SK-N-SH treated with all-trans-retinoic acid at 6 μM for 48 hours (cell line): ENCODE results near the gene SPTSSB.

Experiments
- BACH2 ChIP-seq: fragments of 250-450 bp; sonication (Bioruptor Pico); IDR thresholded peaks from 2 replicates; pipeline ENCODE4 v1.9.0; 2021; ENCODE audit warnings: mild to moderate bottlenecking, borderline replicate concordance
- GLIS3 ChIP-seq: fragments of 250-450 bp; sonication (Bioruptor Pico); IDR thresholded peaks from 2 replicates; pipeline ENCODE4 v1.5.0; 2020; ENCODE audit warnings: mild to moderate bottlenecking, moderate library complexity
- PATZ1 ChIP-seq: fragments of 250-450 bp; sonication (Bioruptor Pico); IDR thresholded peaks from 2 replicates; pipeline ENCODE4 v1.8.0; 2020; ENCODE audit warnings: mild to moderate bottlenecking, moderate library complexity, borderline replicate concordance
- ZC3H10 ChIP-seq: fragments of 250-450 bp; sonication (Bioruptor Pico); IDR thresholded peaks from 2 replicates; pipeline ENCODE4 v1.5.1; 2021; ENCODE audit warnings: mild to moderate bottlenecking, moderate library complexity
- ZFP3 ChIP-seq: fragments of 250-450 bp; sonication (Bioruptor Pico); IDR thresholded peaks from 2 replicates; pipeline ENCODE4 v1.5.0; 2020; ENCODE audit warnings: mild to moderate bottlenecking, moderate library complexity

GRCh38 chr3:161333696-161334095 is 37.6 kb downstream of the SPTSSB start:
- TF ChIP-seq BACH2 (CRISPR knock-in tag) (no peak), PATZ1 (CRISPR knock-in tag) (no peak), GLIS3 (CRISPR knock-in tag) (no peak), ZC3H10 (CRISPR knock-in tag) (no peak), ZFP3 (CRISPR knock-in tag) (no peak)
